ENCODE data around the gene MTG2.
A peak's percentile ranks its signal among the peaks of the same experiment; 100 is the strongest.
"Not testable (repeated sequence)": the region's sequence is repeated elsewhere in the genome, so short reads cannot be mapped to it uniquely, and the experiment has no call there.

The MTG2 gene

DNA sequence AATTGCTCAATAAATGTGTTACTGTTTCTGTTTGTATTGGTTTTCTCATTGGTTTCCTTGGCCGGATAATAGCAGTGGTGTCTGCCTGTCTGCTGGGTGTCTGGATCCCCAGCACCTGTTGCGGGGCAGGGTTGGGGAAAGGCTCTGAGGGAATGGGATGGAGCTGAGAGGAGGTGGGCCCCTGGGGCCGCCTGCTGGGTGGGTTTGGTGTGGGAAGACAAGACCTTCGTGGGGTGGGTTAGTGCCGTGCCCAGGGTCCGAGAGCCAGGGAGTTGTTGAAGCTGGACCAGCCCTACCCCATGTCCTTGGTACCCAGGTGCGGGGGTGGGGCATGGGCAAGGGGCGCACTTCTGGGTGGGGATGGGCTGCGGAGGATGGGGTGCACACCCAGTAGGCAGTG lies 35.3 kb upstream of the MTG2 start:
- Histone ChIP-seq H3K4me1 (ENCODE audit: control insufficient read depth, insufficient read depth, low read length) (no peaks in the 10 kb centered on the region), H3K4me3 (ENCODE audit: low read depth, low read length) (no peak overlapping the region), H3K27ac (ENCODE audit: extremely low read depth, low read depth, low read length) (no peak overlapping the region), H3K36me3 (ENCODE audit: control insufficient read depth in 2 of 2, insufficient read depth in 1 of 2, low read length in 2 of 2) (peaks cover 0 to 15% of the 10 kb centered on the region in 2 experiments; a peak in 1 of 3 replicates), H3K9me3 (ENCODE audit: control insufficient read depth, insufficient read depth, low read depth, low read length) (no peaks in the 10 kb centered on the region)
- POLR2A ChIA-PET: no interaction called here
- CTCF ChIA-PET: no interaction called here
- TF ChIP-seq SCRT2 (tag by site-specific recombination; IDR thresholded peaks at IDR 0.05): peak; percentile 76
- TF ChIP-seq REPIN1 (tag by site-specific recombination; IDR thresholded peaks at IDR 0.05; ENCODE audit: low read depth): no peak
- no peak for TF ChIP-seq ZNF121 (tag by site-specific recombination; IDR thresholded peaks at IDR 0.05)
- TF ChIP-seq ZNF335 (tag by site-specific recombination; conservative IDR thresholded peaks at IDR 0.05): no peak
- no peak for TF ChIP-seq ZNF394 (tag by site-specific recombination; IDR thresholded peaks at IDR 0.05; ENCODE audit: borderline replicate concordance)
- TF ChIP-seq SCRT1 (tag by site-specific recombination; IDR thresholded peaks at IDR 0.05; ENCODE audit: borderline replicate concordance): peak; percentile 47; the same call in 1 of the 2 replicates
- TF ChIP-seq, protein P1, sequence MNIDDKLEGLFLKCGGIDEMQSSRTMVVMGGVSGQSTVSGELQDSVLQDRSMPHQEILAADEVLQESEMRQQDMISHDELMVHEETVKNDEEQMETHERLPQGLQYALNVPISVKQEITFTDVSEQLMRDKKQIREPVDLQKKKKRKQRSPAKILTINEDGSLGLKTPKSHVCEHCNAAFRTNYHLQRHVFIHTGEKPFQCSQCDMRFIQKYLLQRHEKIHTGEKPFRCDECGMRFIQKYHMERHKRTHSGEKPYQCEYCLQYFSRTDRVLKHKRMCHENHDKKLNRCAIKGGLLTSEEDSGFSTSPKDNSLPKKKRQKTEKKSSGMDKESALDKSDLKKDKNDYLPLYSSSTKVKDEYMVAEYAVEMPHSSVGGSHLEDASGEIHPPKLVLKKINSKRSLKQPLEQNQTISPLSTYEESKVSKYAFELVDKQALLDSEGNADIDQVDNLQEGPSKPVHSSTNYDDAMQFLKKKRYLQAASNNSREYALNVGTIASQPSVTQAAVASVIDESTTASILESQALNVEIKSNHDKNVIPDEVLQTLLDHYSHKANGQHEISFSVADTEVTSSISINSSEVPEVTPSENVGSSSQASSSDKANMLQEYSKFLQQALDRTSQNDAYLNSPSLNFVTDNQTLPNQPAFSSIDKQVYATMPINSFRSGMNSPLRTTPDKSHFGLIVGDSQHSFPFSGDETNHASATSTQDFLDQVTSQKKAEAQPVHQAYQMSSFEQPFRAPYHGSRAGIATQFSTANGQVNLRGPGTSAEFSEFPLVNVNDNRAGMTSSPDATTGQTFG (tag by site-specific recombination; IDR thresholded peaks at IDR 0.05; ENCODE audit: borderline replicate concordance): no peak
- TF ChIP-seq ZNF48 (tag by site-specific recombination; IDR thresholded peaks at IDR 0.05): no peak

DNA sequence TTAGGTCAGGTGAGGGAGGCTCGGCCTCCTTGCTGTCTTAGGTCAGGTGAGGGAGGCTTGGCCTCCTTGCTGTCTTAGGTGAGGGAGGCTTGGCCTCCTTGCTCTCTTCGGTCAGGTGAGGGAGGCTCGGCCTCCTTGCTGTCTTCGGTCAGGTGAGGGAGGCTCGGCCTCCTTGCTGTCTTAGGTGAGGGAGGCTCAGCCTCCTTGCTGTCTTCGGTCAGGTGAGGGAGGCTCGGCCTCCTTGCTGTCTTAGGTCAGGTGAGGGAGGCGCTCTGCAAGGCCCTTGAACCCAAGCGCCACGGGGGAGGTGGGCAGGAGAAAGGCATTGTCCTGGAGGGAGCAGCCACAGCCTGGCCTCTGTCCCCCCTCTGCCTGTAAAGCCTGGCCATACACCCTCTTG lies 34.4 kb upstream of the MTG2 start:
- POLR2A ChIA-PET; H3K27ac ChIP-seq (ENCODE audit: extremely low read depth, low read depth, low read length); H3K4me3 ChIP-seq (ENCODE audit: low read depth, low read length); H3K4me1 ChIP-seq (ENCODE audit: control insufficient read depth, insufficient read depth, low read length); H3K9me3 ChIP-seq (ENCODE audit: control insufficient read depth, insufficient read depth, low read depth, low read length): not testable (repeated sequence)
- CTCF ChIA-PET: interaction anchor here (0.6 kb wide), 1 partner anchor 1832 kb away, joined by 3 read pairs; no protein-coding TSS in a partner anchor
- H3K36me3 ChIP-seq (ENCODE audit: control insufficient read depth in 2 of 2, insufficient read depth in 1 of 2, low read length in 2 of 2): peaks cover 0 to 15% of the 10 kb centered on the region in 2 experiments; a peak in 1 of 3 replicates

DNA sequence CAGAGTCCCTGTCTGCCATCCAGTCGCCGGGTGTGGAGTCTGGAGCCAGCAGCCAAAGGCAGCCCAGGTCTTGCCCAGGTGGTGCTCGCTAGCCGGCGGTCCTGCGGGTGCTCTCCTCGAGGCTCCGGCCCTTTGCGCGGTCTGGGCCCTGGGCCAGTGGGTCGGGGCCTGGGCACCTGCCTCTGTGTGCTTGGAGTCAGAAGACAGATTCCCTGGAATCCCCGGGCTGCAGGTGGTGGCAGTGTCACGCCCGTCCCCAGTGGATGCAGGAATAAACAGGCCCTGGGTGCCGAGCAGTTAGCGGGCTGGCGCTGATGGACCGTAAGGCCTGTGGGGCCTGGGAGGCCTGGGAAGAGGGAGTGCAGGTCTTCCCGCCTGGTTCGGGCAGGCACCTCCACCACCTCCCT lies 33.9 kb upstream of the MTG2 start:
- Histone ChIP-seq H3K9me3 (ENCODE audit: control insufficient read depth, insufficient read depth, low read depth, low read length) (no peaks in the 10 kb centered on the region), H3K36me3 (ENCODE audit: control insufficient read depth in 2 of 2, insufficient read depth in 1 of 2, low read length in 2 of 2) (peaks cover 0 to 18% of the 10 kb centered on the region in 2 experiments; a peak in 1 of 3 replicates), H3K4me3 (ENCODE audit: low read depth, low read length) (no peak overlapping the region), H3K4me1 (ENCODE audit: control insufficient read depth, insufficient read depth, low read length) (no peaks in the 10 kb centered on the region), H3K27ac (ENCODE audit: extremely low read depth, low read depth, low read length) (no peak overlapping the region)
- CTCF ChIA-PET: interaction anchor here (0.6 to 1.8 kb wide), 2 partner anchors 8 to 1831 kb away, joined by 3 to 4 read pairs; no protein-coding TSS in a partner anchor
- POLR2A ChIA-PET: no interaction called here
- TF ChIP-seq ZNF23 (tag by site-specific recombination; IDR thresholded peaks at IDR 0.05; ENCODE audit: borderline replicate concordance): no peak
- no peak for TF ChIP-seq KLF8 (tag by site-specific recombination; IDR thresholded peaks at IDR 0.05)
- TF ChIP-seq, protein P2, sequence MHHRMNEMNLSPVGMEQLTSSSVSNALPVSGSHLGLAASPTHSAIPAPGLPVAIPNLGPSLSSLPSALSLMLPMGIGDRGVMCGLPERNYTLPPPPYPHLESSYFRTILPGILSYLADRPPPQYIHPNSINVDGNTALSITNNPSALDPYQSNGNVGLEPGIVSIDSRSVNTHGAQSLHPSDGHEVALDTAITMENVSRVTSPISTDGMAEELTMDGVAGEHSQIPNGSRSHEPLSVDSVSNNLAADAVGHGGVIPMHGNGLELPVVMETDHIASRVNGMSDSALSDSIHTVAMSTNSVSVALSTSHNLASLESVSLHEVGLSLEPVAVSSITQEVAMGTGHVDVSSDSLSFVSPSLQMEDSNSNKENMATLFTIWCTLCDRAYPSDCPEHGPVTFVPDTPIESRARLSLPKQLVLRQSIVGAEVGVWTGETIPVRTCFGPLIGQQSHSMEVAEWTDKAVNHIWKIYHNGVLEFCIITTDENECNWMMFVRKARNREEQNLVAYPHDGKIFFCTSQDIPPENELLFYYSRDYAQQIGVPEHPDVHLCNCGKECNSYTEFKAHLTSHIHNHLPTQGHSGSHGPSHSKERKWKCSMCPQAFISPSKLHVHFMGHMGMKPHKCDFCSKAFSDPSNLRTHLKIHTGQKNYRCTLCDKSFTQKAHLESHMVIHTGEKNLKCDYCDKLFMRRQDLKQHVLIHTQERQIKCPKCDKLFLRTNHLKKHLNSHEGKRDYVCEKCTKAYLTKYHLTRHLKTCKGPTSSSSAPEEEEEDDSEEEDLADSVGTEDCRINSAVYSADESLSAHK (tag by site-specific recombination; IDR thresholded peaks at IDR 0.05): no peak
- TF ChIP-seq ZNF560 (tag by site-specific recombination; IDR thresholded peaks at IDR 0.05; ENCODE audit: borderline replicate concordance): no peak
- no peak for TF ChIP-seq OVOL3 (tag by site-specific recombination; IDR thresholded peaks at IDR 0.05)
- TF ChIP-seq, protein P3, sequence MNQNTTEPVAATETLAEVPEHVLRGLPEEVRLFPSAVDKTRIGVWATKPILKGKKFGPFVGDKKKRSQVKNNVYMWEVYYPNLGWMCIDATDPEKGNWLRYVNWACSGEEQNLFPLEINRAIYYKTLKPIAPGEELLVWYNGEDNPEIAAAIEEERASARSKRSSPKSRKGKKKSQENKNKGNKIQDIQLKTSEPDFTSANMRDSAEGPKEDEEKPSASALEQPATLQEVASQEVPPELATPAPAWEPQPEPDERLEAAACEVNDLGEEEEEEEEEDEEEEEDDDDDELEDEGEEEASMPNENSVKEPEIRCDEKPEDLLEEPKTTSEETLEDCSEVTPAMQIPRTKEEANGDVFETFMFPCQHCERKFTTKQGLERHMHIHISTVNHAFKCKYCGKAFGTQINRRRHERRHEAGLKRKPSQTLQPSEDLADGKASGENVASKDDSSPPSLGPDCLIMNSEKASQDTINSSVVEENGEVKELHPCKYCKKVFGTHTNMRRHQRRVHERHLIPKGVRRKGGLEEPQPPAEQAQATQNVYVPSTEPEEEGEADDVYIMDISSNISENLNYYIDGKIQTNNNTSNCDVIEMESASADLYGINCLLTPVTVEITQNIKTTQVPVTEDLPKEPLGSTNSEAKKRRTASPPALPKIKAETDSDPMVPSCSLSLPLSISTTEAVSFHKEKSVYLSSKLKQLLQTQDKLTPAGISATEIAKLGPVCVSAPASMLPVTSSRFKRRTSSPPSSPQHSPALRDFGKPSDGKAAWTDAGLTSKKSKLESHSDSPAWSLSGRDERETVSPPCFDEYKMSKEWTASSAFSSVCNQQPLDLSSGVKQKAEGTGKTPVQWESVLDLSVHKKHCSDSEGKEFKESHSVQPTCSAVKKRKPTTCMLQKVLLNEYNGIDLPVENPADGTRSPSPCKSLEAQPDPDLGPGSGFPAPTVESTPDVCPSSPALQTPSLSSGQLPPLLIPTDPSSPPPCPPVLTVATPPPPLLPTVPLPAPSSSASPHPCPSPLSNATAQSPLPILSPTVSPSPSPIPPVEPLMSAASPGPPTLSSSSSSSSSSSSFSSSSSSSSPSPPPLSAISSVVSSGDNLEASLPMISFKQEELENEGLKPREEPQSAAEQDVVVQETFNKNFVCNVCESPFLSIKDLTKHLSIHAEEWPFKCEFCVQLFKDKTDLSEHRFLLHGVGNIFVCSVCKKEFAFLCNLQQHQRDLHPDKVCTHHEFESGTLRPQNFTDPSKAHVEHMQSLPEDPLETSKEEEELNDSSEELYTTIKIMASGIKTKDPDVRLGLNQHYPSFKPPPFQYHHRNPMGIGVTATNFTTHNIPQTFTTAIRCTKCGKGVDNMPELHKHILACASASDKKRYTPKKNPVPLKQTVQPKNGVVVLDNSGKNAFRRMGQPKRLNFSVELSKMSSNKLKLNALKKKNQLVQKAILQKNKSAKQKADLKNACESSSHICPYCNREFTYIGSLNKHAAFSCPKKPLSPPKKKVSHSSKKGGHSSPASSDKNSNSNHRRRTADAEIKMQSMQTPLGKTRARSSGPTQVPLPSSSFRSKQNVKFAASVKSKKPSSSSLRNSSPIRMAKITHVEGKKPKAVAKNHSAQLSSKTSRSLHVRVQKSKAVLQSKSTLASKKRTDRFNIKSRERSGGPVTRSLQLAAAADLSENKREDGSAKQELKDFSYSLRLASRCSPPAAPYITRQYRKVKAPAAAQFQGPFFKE (tag by site-specific recombination; IDR thresholded peaks at IDR 0.05; ENCODE audit: borderline replicate concordance): no peak
